ENCODE results near the gene CTNNA2.

Gene CTNNA2

DNA sequence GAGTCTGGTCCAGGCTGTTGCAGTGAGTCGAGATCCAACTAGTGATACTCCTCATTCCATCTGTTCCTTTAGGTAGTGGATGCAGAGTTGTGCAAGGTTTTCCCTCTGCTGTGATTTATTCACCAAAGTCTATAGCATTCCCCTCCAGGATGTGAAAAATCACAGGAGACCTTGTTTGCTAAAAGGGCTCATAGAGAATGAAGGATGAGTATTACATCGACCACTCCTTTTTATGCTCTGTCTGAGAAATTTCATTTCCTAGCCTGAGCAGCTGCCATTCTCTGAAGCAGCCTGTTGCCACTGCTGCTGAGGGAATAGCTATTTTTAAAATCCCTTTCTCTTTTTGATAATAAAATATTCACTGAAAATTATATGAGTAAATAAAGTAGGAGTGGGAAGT lies 925.8 kb downstream of the CTNNA2 start:
- Histone ChIP-seq H3K9ac (no peak overlapping the region), H3K4me1 (no peaks in the 10 kb centered on the region), H3K36me3 (no peaks in the 10 kb centered on the region), H4K20me1 (no peaks in the 10 kb centered on the region), H3K4me3 (no peak overlapping the region), H3K4me2 (no peak overlapping the region), H3K27me3 (no peaks in the 10 kb centered on the region), H3K27ac (no peak overlapping the region), H3K9me3 (replicated peaks in 1 of 11) (no peaks in the 10 kb centered on the region)
- TF ChIP-seq Cebpa-rat (IDR thresholded peaks at IDR 0.05) = no peak

DNA sequence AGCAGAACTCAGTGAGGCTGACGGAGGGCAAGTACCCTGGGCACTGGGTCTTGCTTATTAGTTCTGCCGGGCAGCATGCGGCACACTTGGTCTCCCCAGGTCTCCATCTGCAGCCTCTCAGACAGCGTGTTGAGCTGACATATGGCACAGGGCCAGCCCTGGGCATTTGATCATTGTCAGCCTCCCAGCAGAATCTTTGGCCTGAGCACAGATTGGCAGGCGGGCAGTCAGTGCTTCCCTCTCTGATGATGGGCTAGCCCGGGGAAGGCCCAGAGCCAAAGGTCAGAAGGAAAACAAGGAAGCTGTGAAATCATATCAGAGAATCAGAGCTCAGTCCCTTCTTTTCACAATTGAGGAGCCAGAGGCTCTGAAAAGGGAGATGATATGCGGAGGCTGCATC lies 941.8 kb downstream of the CTNNA2 start:
- no peaks in the 10 kb centered on the region for H3K4me1 ChIP-seq
- no peak for TF ChIP-seq Cebpa-rat (IDR thresholded peaks at IDR 0.05)
- H3K9me3 ChIP-seq (replicated peaks in 1 of 11) = peaks cover 0 to 4% (median 0%) of the 10 kb centered on the region in 11 experiments; a peak in 1 of 22 replicates
- no peak overlapping the region for H3K27ac ChIP-seq
- H3K36me3 ChIP-seq = no peaks in the 10 kb centered on the region
- no peaks in the 10 kb centered on the region for H4K20me1 ChIP-seq
- H3K9ac ChIP-seq = no peak overlapping the region
- no peaks in the 10 kb centered on the region for H3K27me3 ChIP-seq
- no peak overlapping the region for H3K4me3 ChIP-seq
- H3K4me2 ChIP-seq = no peak overlapping the region

DNA sequence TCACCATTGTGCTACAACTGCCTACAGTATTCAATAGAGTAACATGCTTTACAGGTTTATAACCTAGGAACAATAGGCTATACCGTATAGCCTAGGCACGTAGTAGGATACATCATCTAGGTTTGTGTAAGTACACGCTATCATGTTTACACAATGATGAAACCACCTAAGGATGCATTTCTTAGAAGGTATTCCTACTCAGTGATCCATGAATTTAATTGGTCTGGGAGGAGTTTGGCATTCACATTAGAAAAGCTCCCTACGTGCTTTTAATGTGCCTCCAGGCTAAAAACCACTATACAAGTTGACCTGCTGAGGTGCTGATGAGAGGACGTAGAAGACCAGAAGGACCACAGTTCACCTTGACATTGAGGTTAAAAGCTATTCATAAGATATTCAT lies 946.2 kb downstream of the CTNNA2 start:
- TF ChIP-seq Cebpa-rat (IDR thresholded peaks at IDR 0.05) = no peak
- H4K20me1 ChIP-seq = no peaks in the 10 kb centered on the region
- H3K36me3 ChIP-seq = no peaks in the 10 kb centered on the region
- H3K27me3 ChIP-seq = no peaks in the 10 kb centered on the region
- H3K4me2 ChIP-seq = no peak overlapping the region
- H3K27ac ChIP-seq = no peak overlapping the region
- H3K9ac ChIP-seq = no peak overlapping the region
- H3K4me3 ChIP-seq = no peak overlapping the region
- no peaks in the 10 kb centered on the region for H3K9me3 ChIP-seq (replicated peaks in 1 of 11)
- no peaks in the 10 kb centered on the region for H3K4me1 ChIP-seq

DNA sequence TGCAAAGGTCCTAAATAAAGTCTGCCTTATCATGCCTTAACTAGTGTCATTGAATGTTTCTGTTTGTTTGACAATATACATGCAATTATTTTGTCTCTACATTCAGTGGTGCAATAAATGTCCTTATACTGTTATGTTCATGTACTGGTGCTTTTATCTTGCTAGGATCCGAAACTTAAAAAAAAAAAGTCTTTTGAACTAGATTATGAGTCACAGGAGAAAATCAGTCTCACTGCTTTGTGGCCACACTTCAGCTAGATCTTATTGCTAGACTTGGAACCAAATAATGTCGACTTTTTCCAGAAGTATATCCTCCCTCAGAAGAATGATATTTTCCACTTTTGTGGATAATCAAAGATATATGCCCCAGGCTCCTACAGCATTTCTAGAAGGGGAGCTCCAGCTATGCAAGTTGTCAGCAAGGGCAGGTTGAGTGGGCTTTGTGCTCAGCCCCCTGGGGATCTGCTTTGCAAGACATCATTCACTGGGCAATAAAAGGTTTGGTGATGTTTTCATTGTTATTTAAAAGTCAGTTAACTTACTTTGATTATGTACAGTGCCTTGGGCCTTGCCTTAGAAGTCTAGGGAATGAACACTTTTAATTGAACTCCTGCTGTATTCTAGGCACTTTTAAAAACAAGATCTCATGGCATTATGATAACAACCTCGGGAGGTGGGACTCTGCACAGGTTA lies 948.8 kb downstream of the CTNNA2 start:
- Histone ChIP-seq H3K27me3 (no peaks in the 10 kb centered on the region), H3K36me3 (no peaks in the 10 kb centered on the region), H3K4me2 (no peak overlapping the region), H3K9ac (no peak overlapping the region), H4K20me1 (no peaks in the 10 kb centered on the region), H3K4me1 (no peaks in the 10 kb centered on the region), H3K9me3 (replicated peaks in 1 of 11) (no peaks in the 10 kb centered on the region), H3K27ac (no peak overlapping the region), H3K4me3 (no peak overlapping the region)
- no peak for TF ChIP-seq Cebpa-rat (IDR thresholded peaks at IDR 0.05)

DNA sequence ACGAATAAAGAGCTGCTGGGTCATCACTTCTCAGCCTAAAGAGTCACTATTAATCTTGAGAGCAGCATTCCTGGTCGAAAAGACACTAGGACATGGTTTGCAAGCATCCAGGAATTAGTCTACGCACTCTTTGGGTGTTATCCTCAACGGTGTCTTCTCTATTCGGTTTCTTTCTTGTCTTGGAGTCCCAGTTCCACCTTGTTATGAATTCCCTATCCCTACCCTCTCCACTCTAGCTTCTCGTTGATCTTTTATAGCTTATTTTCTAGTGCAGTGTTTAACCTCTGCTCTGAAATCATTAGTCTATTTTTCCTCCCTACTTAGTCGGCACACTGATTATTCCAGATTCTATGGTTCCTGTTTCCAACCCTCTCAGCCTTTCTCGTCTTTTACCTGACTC lies 949.8 kb downstream of the CTNNA2 start:
- Histone ChIP-seq H3K9me3 (replicated peaks in 1 of 11) (no peaks in the 10 kb centered on the region), H3K36me3 (no peaks in the 10 kb centered on the region), H3K9ac (no peak overlapping the region), H3K27ac (no peak overlapping the region), H3K27me3 (no peaks in the 10 kb centered on the region), H4K20me1 (no peaks in the 10 kb centered on the region), H3K4me2 (no peak overlapping the region), H3K4me3 (no peak overlapping the region), H3K4me1 (peaks cover 0 to 4% (median 0%) of the 10 kb centered on the region in 10 experiments; a peak in 1 of 20 replicates)
- no peak for TF ChIP-seq Cebpa-rat (IDR thresholded peaks at IDR 0.05)

DNA sequence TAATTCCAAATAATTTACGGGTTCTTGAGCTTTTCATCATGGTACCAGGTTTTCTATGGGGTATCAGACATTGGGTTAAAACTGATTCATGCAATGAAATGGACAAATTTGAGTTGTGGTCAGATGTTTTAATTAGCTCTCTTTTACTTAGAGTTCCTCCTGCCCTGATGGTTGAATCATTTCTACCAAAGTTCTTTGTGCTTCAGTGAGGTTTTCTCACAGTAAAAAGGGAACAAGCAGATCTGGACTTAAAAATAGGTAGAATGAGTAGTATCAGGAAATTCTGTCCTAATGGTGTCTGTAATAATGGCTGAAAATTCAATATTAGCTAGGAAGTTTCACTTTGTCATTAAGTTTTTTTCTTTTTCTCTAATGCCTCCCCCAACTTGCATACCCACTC lies 951.4 kb downstream of the CTNNA2 start:
- Histone ChIP-seq H3K9me3 (replicated peaks in 1 of 11) (no peaks in the 10 kb centered on the region), H3K36me3 (no peaks in the 10 kb centered on the region), H3K27ac (no peak overlapping the region), H3K27me3 (no peaks in the 10 kb centered on the region), H3K4me1 (peaks cover 0 to 4% (median 0%) of the 10 kb centered on the region in 10 experiments; a peak in 1 of 20 replicates), H4K20me1 (no peaks in the 10 kb centered on the region), H3K4me3 (no peak overlapping the region), H3K4me2 (no peak overlapping the region), H3K9ac (no peak overlapping the region)
- no peak for TF ChIP-seq Cebpa-rat (IDR thresholded peaks at IDR 0.05)

DNA sequence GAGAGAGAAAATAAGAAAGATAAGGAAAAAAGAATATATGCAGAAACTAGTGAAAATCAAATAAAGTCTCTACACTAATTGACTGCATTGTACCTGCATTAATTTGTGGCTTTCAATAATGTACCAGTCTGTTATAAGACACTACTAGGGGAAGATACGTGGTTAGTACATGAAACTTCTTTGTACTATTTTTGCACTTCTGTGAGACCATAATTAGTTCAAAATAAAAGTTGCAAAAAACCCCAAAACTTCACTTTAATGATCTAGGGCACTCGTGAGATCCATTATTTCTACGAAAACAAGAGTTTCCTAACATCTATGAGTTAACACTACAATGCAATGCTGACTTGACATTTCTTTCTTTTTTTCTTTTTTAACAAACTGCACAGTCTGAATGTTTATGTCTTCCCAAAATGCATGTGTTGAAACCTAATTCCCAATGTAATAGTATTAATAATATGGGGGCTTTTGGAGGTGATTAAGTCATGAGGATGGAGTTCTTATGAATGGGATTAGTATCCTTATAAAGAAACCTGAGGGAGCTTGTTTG lies 954.5 kb downstream of the CTNNA2 start:
- Histone ChIP-seq H3K4me3 (no peak overlapping the region), H3K9ac (no peak overlapping the region), H3K27ac (no peak overlapping the region), H3K36me3 (no peaks in the 10 kb centered on the region), H4K20me1 (no peaks in the 10 kb centered on the region), H3K4me1 (peaks cover 0 to 4% (median 0%) of the 10 kb centered on the region in 10 experiments; a peak in 1 of 20 replicates), H3K4me2 (no peak overlapping the region), H3K27me3 (no peaks in the 10 kb centered on the region), H3K9me3 (replicated peaks in 1 of 11) (no peaks in the 10 kb centered on the region)
- TF ChIP-seq Cebpa-rat (IDR thresholded peaks at IDR 0.05) = no peak

DNA sequence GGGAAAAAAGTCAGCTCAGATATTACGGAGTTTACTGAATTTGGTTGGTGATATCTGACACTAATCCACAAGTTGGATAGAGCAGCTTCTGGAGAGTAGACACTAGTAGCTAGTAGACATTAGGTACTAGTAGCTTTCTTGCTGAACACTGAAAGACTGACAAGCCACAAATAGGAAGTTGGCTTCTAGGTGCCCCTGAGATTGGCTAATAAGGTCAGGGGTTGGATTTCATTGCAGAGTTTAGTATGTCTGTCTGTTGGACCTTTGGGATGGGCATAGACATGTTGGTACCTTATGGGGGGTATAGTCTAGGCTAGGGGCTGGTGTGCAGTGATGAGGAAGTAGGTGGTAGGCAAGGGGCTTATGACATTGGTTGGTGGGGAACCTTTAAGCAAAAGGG lies 956.6 kb downstream of the CTNNA2 start:
- no peaks in the 10 kb centered on the region for H4K20me1 ChIP-seq
- H3K9me3 ChIP-seq (replicated peaks in 1 of 11) = no peaks in the 10 kb centered on the region
- no peak overlapping the region for H3K27ac ChIP-seq
- H3K9ac ChIP-seq = no peak overlapping the region
- no peak overlapping the region for H3K4me2 ChIP-seq
- no peaks in the 10 kb centered on the region for H3K36me3 ChIP-seq
- H3K4me3 ChIP-seq = no peak overlapping the region
- H3K4me1 ChIP-seq = peaks cover 0 to 4% (median 0%) of the 10 kb centered on the region in 10 experiments; a peak in 1 of 20 replicates
- H3K27me3 ChIP-seq = no peaks in the 10 kb centered on the region
- no peak for TF ChIP-seq Cebpa-rat (IDR thresholded peaks at IDR 0.05)

DNA sequence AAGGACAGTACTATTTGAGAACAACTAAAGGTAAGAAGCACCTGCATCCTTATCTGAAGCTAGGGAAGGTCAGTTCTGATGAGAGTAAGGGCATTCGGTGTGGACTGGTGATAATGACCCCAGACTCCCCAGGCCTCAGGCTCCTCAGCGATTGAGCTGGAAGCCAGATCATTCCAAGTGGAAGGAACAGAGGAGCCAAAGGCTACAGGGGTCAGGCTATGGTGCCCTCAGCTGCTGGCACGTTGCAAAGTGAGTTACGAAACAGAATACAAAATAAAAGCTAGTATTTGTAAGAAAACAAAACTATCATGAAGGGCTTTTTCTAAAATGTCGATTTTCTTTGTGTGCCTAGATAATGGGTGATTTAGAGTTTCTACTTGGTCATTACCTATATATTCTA lies 960.2 kb downstream of the CTNNA2 start:
- no peak overlapping the region for H3K4me3 ChIP-seq
- no peak overlapping the region for H3K27ac ChIP-seq
- no peaks in the 10 kb centered on the region for H3K36me3 ChIP-seq
- H3K27me3 ChIP-seq = no peaks in the 10 kb centered on the region
- no peak for TF ChIP-seq Cebpa-rat (IDR thresholded peaks at IDR 0.05)
- no peaks in the 10 kb centered on the region for H4K20me1 ChIP-seq
- no peaks in the 10 kb centered on the region for H3K4me1 ChIP-seq
- H3K9me3 ChIP-seq (replicated peaks in 1 of 11) = no peaks in the 10 kb centered on the region
- H3K9ac ChIP-seq = no peak overlapping the region
- H3K4me2 ChIP-seq = no peak overlapping the region

DNA sequence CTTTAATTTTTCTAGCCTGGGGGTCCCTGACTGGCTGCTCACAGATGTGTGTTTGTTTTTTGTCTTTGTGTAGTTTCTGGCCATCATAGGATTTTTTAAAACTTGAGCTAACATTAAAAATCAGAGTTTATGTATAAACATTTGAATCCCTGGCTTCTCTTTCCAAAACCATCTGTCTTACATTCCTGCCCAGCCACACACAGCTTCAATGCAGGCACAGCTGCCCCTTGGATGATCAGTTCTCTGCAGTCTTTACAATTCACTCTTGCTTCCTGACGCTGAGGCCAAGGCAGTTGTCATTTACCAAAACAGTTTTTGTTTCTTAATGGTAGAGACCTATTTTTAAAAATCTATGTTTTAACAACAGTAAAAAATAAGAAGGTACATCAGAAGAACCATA lies 960.9 kb downstream of the CTNNA2 start:
- TF ChIP-seq Cebpa-rat (IDR thresholded peaks at IDR 0.05) = no peak
- H3K4me3 ChIP-seq = no peak overlapping the region
- no peak overlapping the region for H3K4me2 ChIP-seq
- H3K27me3 ChIP-seq = no peaks in the 10 kb centered on the region
- H3K9me3 ChIP-seq (replicated peaks in 1 of 11) = no peaks in the 10 kb centered on the region
- no peak overlapping the region for H3K27ac ChIP-seq
- H3K36me3 ChIP-seq = no peaks in the 10 kb centered on the region
- no peak overlapping the region for H3K9ac ChIP-seq
- no peaks in the 10 kb centered on the region for H4K20me1 ChIP-seq
- no peaks in the 10 kb centered on the region for H3K4me1 ChIP-seq
